K562 (cell line): ENCODE measurements around the gene MASP1.

ENCODE experiments used
- ARNT ChIP-seq, 2 experiments: fragments of 450-650 bp; IDR thresholded peaks; 2 replicates each; pipeline ENCODE4 v1.6.1; 2016; ENCODE audit warnings: mild to moderate bottlenecking in 1 of 2
- DPF2 ChIP-seq: fragments of 450-650 bp; IDR thresholded peaks from 2 replicates; pipeline ENCODE4 v1.6.1; 2016
- HMGXB4 ChIP-seq: sonication (generic); formaldehyde crosslinking; IDR thresholded peaks from 2 replicates; pipeline ENCODE4 v1.8.1; 2023; ENCODE audit warnings: mild to moderate bottlenecking, missing genetic modification reagents
- ZNF280B ChIP-seq: fragments of 250-450 bp; sonication (Bioruptor Pico); IDR thresholded peaks from 2 replicates; pipeline ENCODE4 v1.5.1; 2021; ENCODE audit warnings: mild to moderate bottlenecking

DNA sequence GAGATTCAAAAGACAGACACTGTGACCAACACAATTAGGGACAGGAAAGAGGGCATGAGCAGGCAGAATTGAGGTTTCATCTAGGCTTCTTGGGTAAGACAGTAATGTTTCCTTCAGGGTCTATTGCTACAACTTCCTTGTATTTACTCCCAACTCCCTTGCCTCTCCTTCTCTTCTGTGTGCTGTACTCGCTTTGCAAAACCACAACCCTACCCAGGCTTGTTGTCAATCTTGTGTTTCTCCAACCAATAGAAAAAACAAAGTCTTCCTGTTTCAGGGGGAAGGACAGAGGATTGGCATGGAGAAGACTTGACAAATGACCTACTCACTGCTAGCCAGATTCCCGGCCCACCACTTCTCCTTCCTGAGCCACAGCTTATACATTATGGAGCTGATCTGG, 36.3 kb upstream of the MASP1 start:
- TF ChIP-seq DPF2 = no peak
- TF ChIP-seq ZNF280B (CRISPR knock-in tag) = no peak
- no peak for TF ChIP-seq ARNT (IDR thresholded peaks at IDR 0.05)
- no peak for TF ChIP-seq HMGXB4 (CRISPR knock-in tag)
